Fibroblast of mammary gland (primary cell): ENCODE results near the gene SMG1.
"Not testable (repeated sequence)": the region's sequence is repeated elsewhere in the genome, so short reads cannot be mapped to it uniquely, and the experiment has no call there.

Experiments
- DNase-seq: peaks from one replicate; pipeline ENCODE4 v3.0.0-alpha.2; 2010; ENCODE audit warnings: low read depth
- H3K4me3 ChIP-seq: 2 replicates; pipeline ENCODE4 v1.5.1; 2011; ENCODE audit warnings: low read depth, mild to moderate bottlenecking, low read length, moderate library complexity; ENCODE audit not compliant: control insufficient read depth
- CTCF ChIP-seq: conservative IDR thresholded peaks from 2 replicates; pipeline ENCODE4 v1.5.1; 2011; ENCODE audit warnings: low read depth, low read length, inconsistent platforms; ENCODE audit not compliant: control insufficient read depth, insufficient read depth

The SMG1 gene

GRCh38 chr16:18958621-18959029 is 32.4 kb upstream of the SMG1 start:
- no peak for DNase-seq
- H3K4me3 ChIP-seq, result no peak overlapping the region
- no peak for TF ChIP-seq CTCF

- H3K4me3 ChIP-seq, DNase-seq: not testable (repeated sequence)
Observed at GRCh38 chr16:18956658-18957241, 30.5 kb upstream of the SMG1 start.

GRCh38 chr16:18955874-18956580 is 29.8 kb upstream of the SMG1 start:
- not testable (repeated sequence) for DNase-seq, H3K4me3 ChIP-seq

- no peak for DNase-seq
- TF ChIP-seq CTCF, result no peak
Observed at GRCh38 chr16:18953547-18953946, 27.3 kb upstream of the SMG1 start.

GRCh38 chr16:18950469-18951185 is 24.4 kb upstream of the SMG1 start:
- H3K4me3 ChIP-seq, result no peak overlapping the region
- TF ChIP-seq CTCF, result no peak
- DNase-seq, result no peak

More at GRCh38 chr16:18953547-18953946, 27.3 kb upstream of the SMG1 start:
- no peak overlapping the region for H3K4me3 ChIP-seq

- no peak for TF ChIP-seq CTCF
- no peak overlapping the region for H3K4me3 ChIP-seq
Observed at GRCh38 chr16:18948372-18949020, 22.3 kb upstream of the SMG1 start.

GRCh38 chr16:18945233-18945632 is 19.0 kb upstream of the SMG1 start:
- TF ChIP-seq CTCF, result no peak
- no peak for DNase-seq
- H3K4me3 ChIP-seq, result no peak overlapping the region

More at GRCh38 chr16:18948372-18949020, 22.3 kb upstream of the SMG1 start:
- DNase-seq, result no peak
